Muscle of leg (tissue), 11 donors: ENCODE results near the gene GRIPAP1. TPM values are rescaled to one million over a fixed set of nuclear protein-coding genes. Genes with fewer than 3 reads are reported as not detected.

ENCODE experiments used
- DNase-seq: peaks from one replicate; pipeline ENCODE4 v3.0.0; 2013
- H3K27ac ChIP-seq: one replicate; pipeline ENCODE4 v1.5.1; 2013; ENCODE audit warnings: mild to moderate bottlenecking, low read length, control low read depth
- H3K27me3 ChIP-seq: one replicate; pipeline ENCODE4 v1.6.1; 2013; ENCODE audit warnings: low read length; ENCODE audit not compliant: control insufficient read depth, insufficient read depth
- H3K36me3 ChIP-seq: one replicate; pipeline ENCODE4 v1.6.1; 2013; ENCODE audit warnings: low read length; ENCODE audit not compliant: control insufficient read depth, insufficient read depth
- H3K4me1 ChIP-seq: one replicate; pipeline ENCODE4 v1.6.1; 2013; ENCODE audit warnings: low read length; ENCODE audit not compliant: control insufficient read depth, insufficient read depth
- H3K4me3 ChIP-seq: one replicate; pipeline ENCODE4 v1.5.1; 2013; ENCODE audit warnings: low read length, control low read depth
- H3K9me3 ChIP-seq: replicated peaks from 2 replicates; pipeline ENCODE4 v1.6.1; 2013; ENCODE audit warnings: low read depth, low read length; ENCODE audit not compliant: control insufficient read depth
- WGBS: methylation state at CpG from one replicate; pipeline ENCODE4 v1.1.5; 2013; ENCODE audit warnings: missing lambda C conversion rate; ENCODE audit not compliant: insufficient coverage; 5-methylcytosine and 5-hydroxymethylcytosine counted together
- polyA plus RNA-seq, 8 donors: library from polyadenylated mRNA; unstranded; fragments of 120-200 nt; gene quantifications; one replicate each; pipeline versions ENCODE4 v1.2.1 to v1.2.3, GENCODE V29; 2013; ENCODE audit warnings: inconsistent platforms in 1 of 8, low replicate concordance in 1 of 8; ENCODE audit not compliant: insufficient read length in 8 of 8, insufficient read depth in 1 of 8
- total RNA-seq: library from RNA; stranded (reverse); fragments of 120-200 nt; gene quantifications from one replicate; pipeline ENCODE4 v1.2.4, GENCODE V29; 2013

The GRIPAP1 gene
- total and polyA plus RNA-seq, 9 donors = 9.9 to 26.0 (median 21.5) TPM

- no peaks in the 10 kb centered on the region for H3K36me3 ChIP-seq
- H3K4me3 ChIP-seq = no peak overlapping the region
- DNase-seq = no peak
- H3K4me1 ChIP-seq = peaks cover 3% of the 10 kb centered on the region
- no peaks in the 10 kb centered on the region for H3K9me3 ChIP-seq
- H3K27ac ChIP-seq = no peak overlapping the region
- WGBS = 88% methylated on average over 14 of the region's 14 CpGs
- H3K27me3 ChIP-seq = no peaks in the 10 kb centered on the region
Observed at GRCh38 chrX:48965959-48966358, 36.1 kb downstream of the GRIPAP1 start.

GRCh38 chrX:48961585-48962091 lies 40.4 kb downstream of the GRIPAP1 start:
- Histone ChIP-seq H3K27me3 (no peaks in the 10 kb centered on the region), H3K4me1 (peaks cover 7% of the 10 kb centered on the region), H3K36me3 (no peaks in the 10 kb centered on the region), H3K4me3 (no peak overlapping the region), H3K27ac (peak overlapping the region; percentile 20), H3K9me3 (no peaks in the 10 kb centered on the region)
- 48% methylated on average over 3 of the region's 5 CpGs for WGBS
- peak; percentile 33 for DNase-seq

- H3K9me3 ChIP-seq = no peaks in the 10 kb centered on the region
- peak; percentile 20 for DNase-seq
- H3K27me3 ChIP-seq = no peaks in the 10 kb centered on the region
- no peak overlapping the region for H3K27ac ChIP-seq
- WGBS = 80% methylated on average over 2 of the region's 2 CpGs
- H3K36me3 ChIP-seq = peaks cover 8% of the 10 kb centered on the region
- peaks cover 20% of the 10 kb centered on the region for H3K4me1 ChIP-seq
- H3K4me3 ChIP-seq = no peak overlapping the region
Observed at GRCh38 chrX:48960291-48960690, 41.8 kb downstream of the GRIPAP1 start.

GRCh38 chrX:48958635-48959094 lies 43.4 kb downstream of the GRIPAP1 start:
- H3K27ac ChIP-seq = peak overlapping the region; percentile 95
- H3K9me3 ChIP-seq = no peaks in the 10 kb centered on the region
- WGBS = 39% methylated on average over 19 of the region's 21 CpGs
- no peaks in the 10 kb centered on the region for H3K27me3 ChIP-seq
- H3K36me3 ChIP-seq = peaks cover 23% of the 10 kb centered on the region
- H3K4me1 ChIP-seq = peaks cover 20% of the 10 kb centered on the region
- peak; percentile 66 for DNase-seq
- peak overlapping the region; percentile 55 for H3K4me3 ChIP-seq

GRCh38 chrX:48957827-48958634 lies 44.0 kb downstream of the GRIPAP1 start:
- H3K4me1 ChIP-seq = peaks cover 25% of the 10 kb centered on the region
- 40% methylated on average over 66 of the region's 66 CpGs for WGBS
- H3K36me3 ChIP-seq = peaks cover 23% of the 10 kb centered on the region
- peak overlapping the region; percentile 55 for H3K4me3 ChIP-seq
- no peaks in the 10 kb centered on the region for H3K27me3 ChIP-seq
- peak; percentile 99 for DNase-seq
- H3K9me3 ChIP-seq = no peaks in the 10 kb centered on the region
- peak overlapping the region; percentile 99 for H3K27ac ChIP-seq

GRCh38 chrX:48957477-48957826 lies 44.6 kb downstream of the GRIPAP1 start, which contains the start of gene OTUD5:
Gene OTUD5, minus strand, starts transcription at chrX:48957607. Its CDS starts 37 bp downstream, at chrX:48957570.
- H3K4me1 ChIP-seq = peaks cover 25% of the 10 kb centered on the region
- no peaks in the 10 kb centered on the region for H3K9me3 ChIP-seq
- peak within 1 kb of the TSS; percentile 99 for H3K27ac ChIP-seq
- 27% methylated on average over 52 of the region's 53 CpGs for whole genome bisulfite sequencing
- peak within 1 kb of the TSS; percentile 54 for H3K4me3 ChIP-seq
- peaks cover 23% of the 10 kb centered on the region for H3K36me3 ChIP-seq
- DNase-seq = peak; percentile 79
- H3K27me3 ChIP-seq = no peaks in the 10 kb centered on the region

GRCh38 chrX:48956728-48957414 lies 45.2 kb downstream of the GRIPAP1 start:
- 36% methylated on average over 61 of the region's 61 CpGs for WGBS
- peak; percentile 17 for DNase-seq
- Histone ChIP-seq H3K36me3 (peaks cover 23% of the 10 kb centered on the region), H3K27me3 (no peaks in the 10 kb centered on the region), H3K27ac (peak overlapping the region; percentile 31), H3K9me3 (no peaks in the 10 kb centered on the region), H3K4me3 (peak overlapping the region; percentile 52), H3K4me1 (peaks cover 24% of the 10 kb centered on the region)

- Histone ChIP-seq H3K4me3 (no peak overlapping the region), H3K4me1 (peaks cover 5% of the 10 kb centered on the region), H3K27me3 (no peaks in the 10 kb centered on the region), H3K27ac (no peak overlapping the region), H3K9me3 (no peaks in the 10 kb centered on the region), H3K36me3 (peaks cover 9% of the 10 kb centered on the region)
- no peak for DNase-seq
- WGBS = no CpG with 5 or more reads among the region's 1 CpG
Observed at GRCh38 chrX:48948589-48948988, 53.5 kb downstream of the GRIPAP1 start.

GRCh38 chrX:48945517-48946348 lies 56.3 kb downstream of the GRIPAP1 start:
- H3K4me1 ChIP-seq = no peaks in the 10 kb centered on the region
- no peaks in the 10 kb centered on the region for H3K9me3 ChIP-seq
- peaks cover 14% of the 10 kb centered on the region for H3K36me3 ChIP-seq
- H3K27ac ChIP-seq = no peak overlapping the region
- no peaks in the 10 kb centered on the region for H3K27me3 ChIP-seq
- no peak overlapping the region for H3K4me3 ChIP-seq
- DNase-seq = peak; percentile 48
- 33% methylated on average over 1 of the region's 8 CpGs for WGBS
